Lung (tissue), 12 donors: Measurements from ENCODE around the gene ABCA7. TPM values are rescaled to one million over a fixed set of nuclear protein-coding genes. Genes with fewer than 3 reads are reported as not detected.

Source experiments
- ATAC-seq: fragments of 200-7000 bp; cut with Tn5 transposase; one replicate; pipeline ENCODE4 v1.9.1; 2020; ENCODE audit warnings: moderate number of reproducible peaks; ENCODE audit not compliant: insufficient read depth, low FRiP score
- DNase-seq, 3 donors: peaks; one replicate each; pipeline ENCODE4 v3.0.0-alpha.2; 2013 to 2017
- H3K27ac ChIP-seq, 2 donors: one replicate each; pipeline ENCODE4 v1.5.1; 2013; ENCODE audit warnings: mild to moderate bottlenecking in 2 of 2, moderate library complexity in 2 of 2, control low read depth in 1 of 2, inconsistent platforms in 1 of 2, low read depth in 1 of 2, low read length in 1 of 2
- H3K27me3 ChIP-seq, 3 donors: one replicate each; pipeline ENCODE4 v1.5.1; 2013; ENCODE audit warnings: low read length in 2 of 3; ENCODE audit not compliant: control insufficient read depth in 3 of 3, insufficient read depth in 3 of 3
- H3K36me3 ChIP-seq, 4 donors: one replicate each; pipeline ENCODE4 v1.5.1; 2013; ENCODE audit warnings: low read length in 4 of 4, mild to moderate bottlenecking in 1 of 4, moderate library complexity in 1 of 4; ENCODE audit not compliant: control insufficient read depth in 4 of 4, insufficient read depth in 4 of 4
- H3K4me1 ChIP-seq, 5 donors: one replicate each; pipeline ENCODE4 v1.5.1; 2013; ENCODE audit warnings: low read length in 5 of 5, mild to moderate bottlenecking in 2 of 5, moderate library complexity in 1 of 5; ENCODE audit not compliant: control insufficient read depth in 5 of 5, insufficient read depth in 5 of 5
- H3K4me3 ChIP-seq: one replicate; pipeline ENCODE4 v1.5.1; 2013; ENCODE audit warnings: mild to moderate bottlenecking, control low read depth, moderate library complexity
- H3K9ac ChIP-seq, 2 donors: one replicate each; pipeline ENCODE4 v1.5.1; 2013; ENCODE audit warnings: low read length in 2 of 2, control low read depth in 1 of 2; ENCODE audit not compliant: insufficient read depth in 1 of 2
- H3K9me3 ChIP-seq, 4 donors: one replicate each; pipeline ENCODE4 v1.5.1; 2013; ENCODE audit warnings: low read length in 3 of 4, mild to moderate bottlenecking in 1 of 4, moderate library complexity in 1 of 4; ENCODE audit not compliant: control insufficient read depth in 4 of 4, insufficient read depth in 3 of 4
- CTCF ChIP-seq: IDR thresholded peaks from 2 replicates; pipeline ENCODE4 v1.5.1; 2012; ENCODE audit warnings: mild to moderate bottlenecking; ENCODE audit errors: control extremely low read depth, extremely low read depth
- WGBS, 2 donors: extraction: QIAGEN DNeasy Blood & Tissue Kit; methylation state at CpG; one replicate each; pipeline ENCODE4 v1.1.7; 2013; 5-methylcytosine and 5-hydroxymethylcytosine counted together
- polyA plus RNA-seq, 2 donors: library from polyadenylated mRNA; stranded (reverse); fragments of 200-250 nt; gene quantifications; one replicate each; pipeline ENCODE4 v1.2.1, GENCODE V29; 2013
- total RNA-seq, 2 donors: library from RNA; depleted of rRNA in 1 of 2; stranded (reverse); fragments of >200 nt in 1 of 2; gene quantifications; one replicate each; pipeline ENCODE4 v1.2.1, GENCODE V29; 2014 to 2021
- donor health status: control.
- donor health status: control.
- donor health status: Bipolar disorder and iron deficiency.
- donor health status: healthy.
- donor health status: DM: yes; HTN: yes; CAD: no.

Gene ABCA7
- total and polyA plus RNA-seq, 4 donors, result 20.1 to 54.4 (median 41.7) TPM

GRCh38 chr19:1063909-1064660 lies 24.2 kb downstream of the ABCA7 start:
- Histone ChIP-seq H3K9me3 (peaks cover 0 to 2% (median 0%) of the 10 kb centered on the region in 4 donors), H3K4me1 (peaks cover 0 to 26% (median 0%) of the 10 kb centered on the region in 5 donors), H3K27me3 (peaks cover 0 to 24% (median 18%) of the 10 kb centered on the region in 3 donors), H3K4me3 (no peak overlapping the region), H3K9ac (no peak overlapping the region), H3K36me3 (no peaks in the 10 kb centered on the region), H3K27ac (no peak overlapping the region)
- no peak for TF ChIP-seq CTCF
- DNase-seq (no peak), ATAC-seq (no peak)
- WGBS, 2 donors, result 68 to 83% methylated on average over 37 of the region's 37 CpGs

DNA sequence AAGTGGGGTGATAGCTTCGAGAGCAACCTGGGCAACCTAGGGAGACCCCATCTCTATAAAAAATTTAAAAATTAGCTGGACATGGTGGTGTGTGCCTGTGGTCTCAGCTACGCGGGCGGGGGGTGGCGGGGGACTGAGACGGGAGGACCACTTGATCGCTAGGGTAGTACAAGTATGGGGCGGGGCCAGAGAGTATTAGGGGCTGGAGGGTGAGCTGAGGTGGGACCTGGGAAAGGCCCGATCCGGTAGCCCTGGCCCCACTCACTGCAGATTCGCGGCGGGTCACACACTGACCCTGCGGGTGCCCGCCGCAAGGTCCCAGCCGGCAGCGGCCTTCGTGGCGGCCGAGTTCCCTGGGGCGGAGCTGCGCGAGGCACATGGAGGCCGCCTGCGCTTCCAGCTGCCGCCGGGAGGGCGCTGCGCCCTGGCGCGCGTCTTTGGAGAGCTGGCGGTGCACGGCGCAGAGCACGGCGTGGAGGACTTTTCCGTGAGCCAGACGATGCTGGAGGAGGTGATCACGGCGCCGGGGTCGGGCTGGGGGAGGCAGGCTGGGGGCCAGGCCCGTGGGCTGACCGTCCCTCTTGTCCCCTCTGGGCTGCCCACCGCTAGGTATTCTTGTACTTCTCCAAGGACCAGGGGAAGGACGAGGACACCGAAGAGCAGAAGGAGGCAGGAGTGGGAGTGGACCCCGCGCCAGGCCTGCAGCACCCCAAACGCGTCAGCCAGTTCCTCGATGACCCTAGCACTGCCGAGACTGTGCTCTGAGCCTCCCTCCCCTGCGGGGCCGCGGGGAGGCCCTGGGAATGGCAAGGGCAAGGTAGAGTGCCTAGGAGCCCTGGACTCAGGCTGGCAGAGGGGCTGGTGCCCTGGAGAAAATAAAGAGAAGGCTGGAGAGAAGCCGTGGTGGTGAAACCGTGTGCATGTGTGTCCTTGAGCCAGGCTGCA lies 25.0 kb downstream of the ABCA7 start:
- Histone ChIP-seq H3K27ac (peak overlapping the region in 1 of 2 donors; percentile 56), H3K4me3 (no peak overlapping the region), H3K4me1 (peaks cover 0 to 29% (median 0%) of the 10 kb centered on the region in 5 donors), H3K9me3 (peaks cover 0 to 2% (median 0%) of the 10 kb centered on the region in 4 donors), H3K27me3 (peaks cover 0 to 29% (median 26%) of the 10 kb centered on the region in 3 donors), H3K36me3 (no peaks in the 10 kb centered on the region), H3K9ac (no peak overlapping the region)
- ATAC-seq, result peak; percentile 32
- 9 to 13% methylated on average over 57 to 60 of the region's 60 CpGs for WGBS, 2 donors
- TF ChIP-seq CTCF, result peak; percentile 84
- DNase-seq, result peak; percentile 54 to 78 (median 75)

- H3K36me3 ChIP-seq, result peaks cover 0 to under 1% (median 0%) of the 10 kb centered on the region in 4 donors
- H3K27me3 ChIP-seq, result peaks cover 0 to 35% (median 29%) of the 10 kb centered on the region in 3 donors
- no peak overlapping the region for H3K4me3 ChIP-seq
- peaks cover 0 to 29% (median 0%) of the 10 kb centered on the region in 5 donors for H3K4me1 ChIP-seq
- no peak for TF ChIP-seq CTCF
- H3K9ac ChIP-seq, result no peak overlapping the region
- H3K9me3 ChIP-seq, result peaks cover 0 to 2% (median 0%) of the 10 kb centered on the region in 4 donors
- DNase-seq (no peak), ATAC-seq (peak; percentile 38)
- WGBS, 2 donors, result 60 to 75% methylated on average over 17 of the region's 17 CpGs
- H3K27ac ChIP-seq, result peak overlapping the region in 1 of 2 donors; percentile 56
These were observed 25.8 kb downstream of the ABCA7 start for GRCh38 chr19:1065606-1066109.
